Measurements from ENCODE around the gene PLEKHA7.

The PLEKHA7 gene

GRCh38 chr11:16899708-16900303 is 114.4 kb downstream of the PLEKHA7 start:
- no peak overlapping the region for H3K27ac ChIP-seq

GRCh38 chr11:16898274-16898985 is 115.8 kb downstream of the PLEKHA7 start:
- TF ChIP-seq ZFX (IDR thresholded peaks at IDR 0.05) (no peak), CTCF (conservative IDR thresholded peaks at IDR 0.05) (no peak)
- H3K27ac ChIP-seq: no peak overlapping the region

More at GRCh38 chr11:16899708-16900303, 114.4 kb downstream of the PLEKHA7 start:
- TF ChIP-seq CTCF (conservative IDR thresholded peaks at IDR 0.05) (no peak), ZFX (IDR thresholded peaks at IDR 0.05) (no peak)

- TF ChIP-seq CTCF (conservative IDR thresholded peaks at IDR 0.05): no peak
- TF ChIP-seq ZFX (IDR thresholded peaks at IDR 0.05): no peak
- no peak overlapping the region for H3K27ac ChIP-seq
These were observed 116.6 kb downstream of the PLEKHA7 start for GRCh38 chr11:16897470-16898061.

- H3K27ac ChIP-seq: no peak overlapping the region
- TF ChIP-seq CTCF (conservative IDR thresholded peaks at IDR 0.05) (no peak), ZFX (IDR thresholded peaks at IDR 0.05) (no peak)
These were observed 117.3 kb downstream of the PLEKHA7 start for GRCh38 chr11:16896729-16897469.

- H3K27ac ChIP-seq: no peak overlapping the region
- TF ChIP-seq ZFX (IDR thresholded peaks at IDR 0.05) (no peak), CTCF (conservative IDR thresholded peaks at IDR 0.05) (no peak)
These were observed 118.9 kb downstream of the PLEKHA7 start for GRCh38 chr11:16895306-16895705.

GRCh38 chr11:16893456-16894066 is 120.7 kb downstream of the PLEKHA7 start:
- no peak overlapping the region for H3K27ac ChIP-seq
- TF ChIP-seq CTCF (conservative IDR thresholded peaks at IDR 0.05): no peak
- no peak for TF ChIP-seq ZFX (IDR thresholded peaks at IDR 0.05)
